ENCODE results near the gene SLC8A1. TPM values are rescaled to one million over a fixed set of nuclear protein-coding genes. Genes with fewer than 3 reads are reported as not detected.

SLC8A1 gene
- total RNA-seq, 1 experiment from 2014 or later: 12.4 TPM

DNA sequence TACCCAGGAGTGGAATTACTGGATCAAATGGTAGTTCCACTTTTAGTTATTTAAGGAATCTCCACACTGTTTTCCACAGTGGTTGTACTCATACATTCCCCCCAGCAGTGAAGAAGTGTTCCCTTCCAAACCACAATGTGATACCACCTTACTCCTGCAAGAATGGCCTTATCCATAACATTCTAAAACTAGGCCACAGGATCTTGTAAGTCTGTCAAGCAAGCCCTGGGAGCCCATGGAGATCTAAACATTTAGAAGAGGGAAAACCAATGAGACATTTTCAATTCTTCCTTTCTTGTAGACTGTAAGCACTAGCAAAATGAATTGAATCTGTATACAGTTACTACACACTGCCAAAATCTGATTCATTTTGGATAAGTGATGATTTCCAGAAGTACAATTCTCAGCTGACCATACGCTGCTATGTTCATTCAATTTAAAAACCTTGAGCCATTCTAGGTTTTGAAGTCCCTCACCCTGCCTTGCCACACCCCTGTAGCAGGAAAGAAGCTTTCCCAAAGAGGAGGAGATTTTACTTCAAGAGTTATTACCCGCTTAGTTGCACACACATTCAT is 149.1 kb downstream of the SLC8A1 start:
- in situ Hi-C loops (cut with HindIII; ENCODE audit: low pct_unique_long_range_greater_than_20kb, low sequenced_read_pairs): no loop called here
- no peak for DNase-seq (ENCODE audit: low read depth)

DNA sequence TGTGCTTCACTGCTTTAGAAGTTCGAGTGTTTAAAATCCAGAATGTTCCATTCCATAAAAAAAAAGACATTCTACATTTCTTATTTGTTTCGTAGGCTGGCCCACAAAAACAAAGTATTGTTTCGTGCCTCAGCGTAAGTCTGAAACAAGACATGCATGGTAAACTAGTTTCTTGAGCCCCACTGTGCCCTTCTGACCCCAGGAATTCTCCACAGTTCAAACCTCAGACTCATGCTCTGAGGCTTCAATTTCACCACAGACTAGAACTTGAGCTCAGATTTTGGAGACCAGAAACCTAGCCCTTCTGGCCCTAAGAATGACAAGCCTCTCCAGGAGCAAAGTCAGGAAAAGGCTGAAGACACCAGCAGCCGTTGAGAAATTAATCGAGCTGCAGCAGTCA is 151.5 kb downstream of the SLC8A1 start:
- DNase-seq (ENCODE audit: low read depth): no peak
- in situ Hi-C loops (cut with HindIII; ENCODE audit: low pct_unique_long_range_greater_than_20kb, low sequenced_read_pairs): no loop called here

DNA sequence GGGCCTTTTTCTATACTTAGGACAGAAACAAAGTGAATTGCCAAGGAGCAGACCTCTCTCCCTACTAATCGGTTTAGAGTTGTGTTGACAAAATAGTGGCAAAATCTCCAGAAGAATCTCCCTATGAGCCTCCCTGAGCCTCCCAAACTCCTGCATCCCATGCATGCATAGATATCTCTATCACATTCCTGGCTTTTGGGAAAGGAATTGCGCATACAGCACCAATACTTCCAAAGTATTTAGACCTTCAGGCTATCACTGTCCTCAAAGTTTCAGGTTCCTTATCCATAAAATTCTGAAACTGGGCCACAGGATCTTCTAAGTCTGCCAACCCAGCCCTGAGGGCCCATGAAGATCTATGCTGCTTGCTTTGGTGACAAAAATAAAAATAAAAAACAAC is 152.1 kb downstream of the SLC8A1 start:
- in situ Hi-C loops (cut with HindIII; ENCODE audit: low pct_unique_long_range_greater_than_20kb, low sequenced_read_pairs): no loop called here
- DNase-seq (ENCODE audit: low read depth): no peak

DNA sequence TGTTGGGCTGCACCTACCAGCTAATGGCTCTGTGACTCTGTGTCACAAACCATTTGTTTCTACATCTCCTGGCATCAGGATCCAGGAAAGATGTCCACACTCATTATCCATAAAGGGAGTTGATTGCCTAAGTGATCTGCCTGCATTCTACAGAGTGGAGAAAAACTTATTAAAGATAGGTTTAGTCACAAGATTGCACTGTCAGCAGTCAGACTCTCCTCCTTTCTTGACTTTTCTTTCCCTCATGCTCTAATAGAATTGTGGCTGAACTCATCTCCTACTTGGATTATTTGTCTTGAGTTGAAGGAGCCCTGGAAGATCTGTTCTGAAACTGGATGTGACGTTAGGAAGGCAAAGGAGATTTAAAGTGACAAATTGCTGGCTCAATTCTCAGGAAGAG is 152.7 kb downstream of the SLC8A1 start:
- in situ Hi-C loops (cut with HindIII; ENCODE audit: low pct_unique_long_range_greater_than_20kb, low sequenced_read_pairs): no loop called here

DNA sequence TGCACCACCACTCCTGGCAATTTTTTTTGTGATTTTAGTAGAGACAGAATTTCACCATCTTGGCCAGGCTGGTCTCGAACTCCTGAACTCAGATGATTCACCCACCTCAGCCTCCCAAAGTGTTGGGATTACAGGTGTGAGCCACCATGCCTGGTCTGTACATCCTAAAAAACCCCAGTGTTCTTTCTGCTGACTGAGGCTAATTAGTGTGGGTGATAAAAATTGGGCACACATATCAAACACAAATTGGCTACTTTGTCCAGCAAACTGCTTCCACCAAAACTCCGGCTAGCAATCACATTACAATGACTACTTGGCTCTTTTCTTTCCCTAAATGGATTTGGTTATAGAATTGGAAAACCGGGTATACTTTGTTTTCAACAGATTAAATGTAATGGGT is 153.9 kb downstream of the SLC8A1 start:
- DNase-seq (ENCODE audit: low read depth): no peak
- in situ Hi-C loops (cut with HindIII; ENCODE audit: low pct_unique_long_range_greater_than_20kb, low sequenced_read_pairs): no loop called here

More for the DNA sequence above, 152.7 kb downstream of the SLC8A1 start:
- DNase-seq (ENCODE audit: low read depth): no peak

DNA sequence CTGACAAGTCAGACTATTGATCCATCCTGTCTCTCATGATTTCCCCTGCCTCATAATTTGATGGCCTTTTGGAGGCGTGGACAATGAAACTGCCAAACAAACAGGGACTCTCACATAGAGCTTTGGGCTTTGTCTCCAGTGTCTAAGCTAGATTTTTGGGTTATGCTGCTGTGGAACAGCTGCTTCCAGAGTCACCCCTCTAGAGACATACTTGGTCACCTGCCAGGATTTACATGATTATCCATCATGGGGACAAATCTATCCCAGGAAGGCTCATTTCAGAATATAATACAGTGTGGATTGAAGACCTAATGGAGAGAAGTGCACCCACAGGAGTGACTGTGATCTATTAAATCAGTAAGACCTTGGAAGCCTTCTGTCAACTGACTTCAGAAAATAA is 159.6 kb downstream of the SLC8A1 start:
- DNase-seq (ENCODE audit: low read depth): no peak
- in situ Hi-C loops (cut with HindIII; ENCODE audit: low pct_unique_long_range_greater_than_20kb, low sequenced_read_pairs): no loop called here

DNA sequence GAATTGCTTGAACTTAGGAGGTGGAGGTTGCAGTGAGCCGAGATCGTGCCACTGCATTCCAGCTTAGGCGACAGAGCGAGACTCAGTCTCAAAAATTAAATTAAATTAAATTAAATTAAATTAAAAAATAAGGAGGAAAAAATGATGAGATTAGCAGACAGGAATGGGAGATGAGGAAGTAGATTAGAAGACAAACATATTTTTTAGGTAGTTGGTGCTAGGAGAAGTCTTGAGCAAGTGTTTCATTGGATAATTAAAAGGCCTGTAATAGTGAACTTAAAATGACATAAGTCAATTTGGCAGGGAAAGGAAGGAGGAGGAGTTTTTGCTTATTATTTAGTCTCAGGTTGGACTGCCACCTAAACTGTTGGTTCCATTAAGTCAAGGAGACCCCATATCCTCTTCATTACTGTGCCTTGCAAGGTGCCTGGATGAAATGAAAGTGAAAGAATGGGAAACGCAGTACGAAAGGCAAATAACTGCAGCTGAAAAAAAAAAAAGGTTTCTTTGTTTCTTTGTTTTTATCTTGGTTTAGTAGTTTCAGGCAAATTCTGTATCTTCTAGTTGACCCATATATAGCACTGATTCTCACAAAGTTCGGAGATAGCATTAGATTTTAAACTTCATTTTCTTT is 162.0 kb downstream of the SLC8A1 start:
- in situ Hi-C loops (cut with HindIII; ENCODE audit: low pct_unique_long_range_greater_than_20kb, low sequenced_read_pairs): no loop called here
- DNase-seq (ENCODE audit: low read depth): no peak

DNA sequence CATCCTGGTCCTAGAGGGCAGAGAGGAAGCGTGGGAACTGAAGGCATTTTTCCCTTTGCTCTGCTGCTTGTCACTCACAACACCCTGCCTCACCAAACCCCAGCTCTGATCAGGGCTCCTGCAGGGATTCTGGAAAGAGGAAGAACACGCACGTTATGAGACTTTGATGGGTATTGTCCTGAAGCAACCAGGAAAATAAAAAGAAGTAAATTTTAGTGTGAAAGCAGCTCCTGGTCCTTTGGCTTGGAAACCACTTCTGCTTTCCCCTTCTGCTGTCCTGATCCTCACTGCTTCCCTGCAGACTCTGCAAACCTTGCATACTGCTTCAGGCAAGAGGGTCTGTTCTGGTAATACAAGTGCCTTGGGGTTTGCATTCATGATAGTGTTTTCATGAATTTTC is 164.1 kb downstream of the SLC8A1 start:
- DNase-seq (ENCODE audit: low read depth): no peak
- in situ Hi-C loops (cut with HindIII; ENCODE audit: low pct_unique_long_range_greater_than_20kb, low sequenced_read_pairs): no loop called here

DNA sequence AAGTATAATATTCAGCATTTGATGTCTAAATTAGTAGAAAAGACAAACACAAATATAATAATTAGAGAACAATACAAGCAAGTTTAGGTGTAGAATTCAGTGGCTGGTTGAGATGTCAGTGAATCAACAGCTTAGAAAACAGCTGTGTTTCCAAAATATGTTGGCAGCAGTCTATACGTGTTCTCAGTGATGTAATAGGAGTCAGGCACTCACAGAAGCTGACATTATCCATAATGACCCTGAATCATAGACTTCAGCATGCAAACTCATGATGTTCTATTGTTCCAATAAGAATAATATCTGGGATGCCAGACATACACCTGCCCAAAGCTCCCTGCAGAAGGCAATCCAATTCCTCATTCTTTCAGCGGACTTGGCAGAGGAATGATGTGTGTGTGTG is 164.7 kb downstream of the SLC8A1 start:
- in situ Hi-C loops (cut with HindIII; ENCODE audit: low pct_unique_long_range_greater_than_20kb, low sequenced_read_pairs): no loop called here
- DNase-seq (ENCODE audit: low read depth): no peak

DNA sequence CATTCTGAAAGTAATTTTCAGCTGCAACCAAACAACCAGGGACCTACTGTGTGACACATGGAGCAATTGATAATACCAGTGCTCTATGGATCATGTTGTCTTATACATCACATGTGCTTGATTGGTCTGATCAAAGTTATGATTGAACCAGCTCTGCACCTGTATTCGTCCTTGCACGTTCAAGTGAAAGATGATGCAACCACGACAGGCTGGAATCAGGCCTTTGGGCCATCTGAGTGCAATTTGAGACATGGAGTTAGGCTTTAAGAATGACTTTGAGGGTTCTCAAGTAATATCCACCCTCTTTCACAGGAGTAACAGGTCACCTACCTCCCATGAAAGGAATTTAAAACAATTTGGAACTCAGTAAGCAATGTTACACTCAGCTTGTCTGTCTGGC is 165.2 kb downstream of the SLC8A1 start:
- no peak for DNase-seq (ENCODE audit: low read depth)
- in situ Hi-C loops (cut with HindIII; ENCODE audit: low pct_unique_long_range_greater_than_20kb, low sequenced_read_pairs): no loop called here

DNA sequence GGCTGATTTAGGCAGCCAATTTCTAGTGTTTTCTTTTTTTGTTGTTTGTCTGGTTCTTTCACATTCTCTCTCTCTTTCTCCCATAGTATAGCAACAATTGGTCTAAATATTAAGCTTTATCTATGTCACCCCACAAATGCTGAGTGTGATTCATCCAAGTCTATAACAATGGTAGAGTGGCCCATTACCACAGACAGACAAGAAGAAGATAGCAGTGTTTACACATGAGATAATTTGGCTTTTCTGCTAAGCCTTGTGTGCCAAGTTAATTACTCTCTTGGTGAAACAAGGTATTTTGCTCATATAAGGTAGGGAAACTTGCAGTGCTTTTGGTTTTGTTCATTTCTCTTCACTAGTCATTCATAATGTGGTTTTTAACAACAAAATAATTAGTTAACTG is 166.5 kb downstream of the SLC8A1 start:
- in situ Hi-C loops (cut with HindIII; ENCODE audit: low pct_unique_long_range_greater_than_20kb, low sequenced_read_pairs): no loop called here
- DNase-seq (ENCODE audit: low read depth): no peak

DNA sequence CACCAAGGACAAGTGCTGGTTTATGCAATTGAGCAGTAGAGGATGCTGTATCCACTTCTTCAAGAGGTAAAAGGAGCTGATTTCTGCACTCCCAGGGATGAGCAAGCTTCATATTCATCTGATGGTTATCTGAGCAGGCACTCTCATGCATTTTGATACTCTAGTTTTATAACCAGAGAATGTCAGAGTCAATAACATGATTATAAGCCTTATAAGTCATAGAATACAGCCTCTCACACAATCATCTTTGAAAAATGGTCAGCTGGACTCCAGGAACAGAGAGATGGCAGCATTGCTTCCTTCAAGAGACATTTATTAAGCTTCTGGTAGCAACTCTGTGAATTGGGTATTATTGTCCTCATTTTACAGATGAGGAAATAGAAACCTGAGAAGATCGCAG is 167.1 kb downstream of the SLC8A1 start:
- no peak for DNase-seq (ENCODE audit: low read depth)
- in situ Hi-C loops (cut with HindIII; ENCODE audit: low pct_unique_long_range_greater_than_20kb, low sequenced_read_pairs): no loop called here

DNA sequence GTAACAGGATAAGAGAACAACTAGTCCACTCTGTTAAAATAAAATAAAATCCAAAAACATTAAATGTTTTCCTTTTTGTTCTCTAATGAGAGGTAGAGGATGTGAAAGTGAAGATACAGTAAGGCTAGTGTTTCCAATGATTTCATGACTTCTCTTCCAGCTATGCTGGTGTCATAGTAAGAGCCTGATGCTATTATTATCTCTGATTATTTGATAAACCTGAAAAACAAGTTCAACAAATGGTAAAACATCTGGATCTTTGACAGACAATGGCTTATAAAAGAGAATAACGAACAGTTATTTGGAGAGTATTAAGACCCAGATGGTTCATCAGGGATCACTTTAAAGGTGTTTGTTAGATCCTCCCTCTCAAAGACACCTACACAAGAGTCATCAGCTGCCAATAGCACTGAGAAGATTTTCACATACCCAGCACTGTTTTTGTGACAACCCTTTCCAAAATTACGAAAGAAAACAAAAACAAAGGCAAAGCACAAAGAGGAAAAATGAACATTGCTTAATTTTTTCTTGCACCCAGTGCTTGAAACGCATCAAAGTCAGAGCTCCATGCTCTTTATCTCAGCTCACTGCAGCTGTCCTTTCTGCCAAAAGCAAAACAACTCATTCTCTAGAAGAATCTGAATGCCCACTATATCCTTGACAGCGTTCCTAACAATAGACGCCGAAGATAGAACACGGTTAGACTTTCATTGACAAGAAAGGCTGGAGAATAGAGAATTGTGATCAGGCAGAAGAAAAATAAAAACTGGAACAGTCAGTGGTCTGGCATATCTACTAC is 168.6 kb downstream of the SLC8A1 start:
- no peak for DNase-seq (ENCODE audit: low read depth)
- in situ Hi-C loops (cut with HindIII; ENCODE audit: low pct_unique_long_range_greater_than_20kb, low sequenced_read_pairs): no loop called here

DNA sequence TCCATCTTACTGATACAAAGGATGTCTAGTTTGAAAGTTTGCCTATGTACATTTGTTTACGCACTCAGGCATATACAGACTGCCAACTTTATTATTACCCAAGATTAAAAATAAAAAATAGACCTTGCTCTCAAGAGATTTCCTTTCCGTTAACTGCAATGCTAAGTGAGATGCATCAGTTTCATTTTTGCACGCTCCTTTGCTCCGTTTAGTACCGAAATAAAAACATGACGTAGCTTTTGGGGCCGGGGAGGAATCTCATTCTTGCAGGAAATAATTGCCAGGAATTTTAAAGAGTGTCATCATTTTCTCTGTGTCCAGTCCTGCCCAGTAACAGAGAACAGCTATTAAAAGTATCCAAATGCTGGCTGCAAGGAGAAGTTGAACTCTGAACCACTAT is 169.5 kb downstream of the SLC8A1 start:
- in situ Hi-C loops (cut with HindIII; ENCODE audit: low pct_unique_long_range_greater_than_20kb, low sequenced_read_pairs): no loop called here
- DNase-seq (ENCODE audit: low read depth): no peak

DNA sequence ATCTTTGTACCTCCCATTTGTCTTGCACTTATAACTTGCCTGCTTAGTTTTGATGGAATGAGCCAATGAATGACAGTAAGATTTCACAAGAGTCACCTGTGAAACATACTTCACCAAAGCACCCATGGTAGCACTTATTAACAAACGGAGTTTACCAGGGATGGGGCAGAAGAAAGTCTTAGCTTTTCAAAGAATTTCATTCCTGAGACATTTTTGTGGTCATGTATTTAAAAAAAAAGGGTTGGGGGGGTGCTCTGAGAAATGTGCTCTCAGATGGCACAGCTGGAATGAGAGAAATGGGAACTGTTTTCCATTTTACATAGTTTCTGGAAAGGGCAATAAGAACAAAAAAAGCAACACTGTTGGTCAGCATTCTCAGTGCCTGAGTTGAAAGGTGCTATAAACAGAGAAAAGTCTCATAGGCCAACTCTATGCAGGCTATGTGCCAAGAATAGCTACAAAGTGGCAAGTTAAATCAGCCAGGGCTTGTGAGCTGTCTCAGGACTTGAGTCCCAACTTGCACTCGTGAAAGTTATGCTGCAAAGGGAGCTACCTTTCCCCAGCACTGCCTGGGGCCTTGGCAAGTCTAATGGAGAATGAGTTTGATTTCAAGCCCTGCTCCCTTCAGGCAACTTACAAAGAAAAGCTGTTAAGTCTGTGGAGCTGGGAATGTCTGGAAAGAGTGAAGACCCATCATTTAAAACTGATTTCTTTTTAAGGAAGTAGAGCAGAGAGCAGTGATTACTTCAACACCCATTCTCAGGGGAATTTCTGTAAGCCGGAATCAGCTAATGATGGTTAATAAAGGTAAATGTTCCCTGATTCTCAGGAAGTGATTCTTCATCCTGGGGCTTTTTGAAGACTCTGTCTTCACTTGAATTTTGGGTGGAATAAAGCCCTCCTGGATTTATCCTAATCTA is 170.6 kb downstream of the SLC8A1 start:
- peak; percentile 73 for DNase-seq (ENCODE audit: low read depth)
- in situ Hi-C loops (cut with HindIII; ENCODE audit: low pct_unique_long_range_greater_than_20kb, low sequenced_read_pairs): no loop called here

DNA sequence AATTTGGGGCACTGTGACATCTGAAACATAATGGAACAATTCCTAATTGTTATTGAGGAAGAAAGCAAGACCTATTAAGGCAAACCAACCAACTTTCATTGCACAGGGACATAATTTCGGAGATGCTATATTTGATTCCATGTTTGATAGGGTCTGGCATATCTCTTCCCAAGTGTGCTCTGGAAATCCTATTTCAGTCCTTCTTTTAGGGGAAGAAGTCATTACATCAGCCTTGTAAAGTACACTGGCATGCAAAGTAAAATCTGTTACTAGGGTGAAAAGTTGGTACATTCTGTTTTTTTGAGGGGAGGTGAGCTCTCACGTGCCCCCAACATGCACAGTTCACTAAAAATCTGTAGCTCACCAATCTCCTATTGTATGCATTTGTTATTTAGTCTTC is 172.4 kb downstream of the SLC8A1 start:
- in situ Hi-C loops (cut with HindIII; ENCODE audit: low pct_unique_long_range_greater_than_20kb, low sequenced_read_pairs): no loop called here
- DNase-seq (ENCODE audit: low read depth): no peak

DNA sequence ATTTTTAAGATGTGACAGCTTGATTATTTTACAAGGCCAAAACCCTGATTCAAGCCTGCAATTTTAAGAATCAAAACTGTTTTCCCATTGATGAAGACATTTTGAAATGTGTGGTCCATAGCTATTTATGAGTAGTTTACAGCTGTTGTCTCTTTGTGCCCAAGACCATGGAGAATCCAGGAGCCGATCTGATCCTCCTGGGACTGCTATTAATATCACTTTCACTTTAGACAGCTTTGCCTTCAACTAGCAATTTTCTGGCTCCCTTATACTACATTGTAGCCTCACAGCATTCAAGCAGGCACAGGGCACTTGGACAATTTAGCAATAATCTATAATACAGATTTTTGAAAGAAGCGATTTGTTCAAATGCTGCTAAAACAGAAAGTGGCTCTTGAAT is 172.9 kb downstream of the SLC8A1 start:
- DNase-seq (ENCODE audit: low read depth): no peak
- in situ Hi-C loops (cut with HindIII; ENCODE audit: low pct_unique_long_range_greater_than_20kb, low sequenced_read_pairs): no loop called here

DNA sequence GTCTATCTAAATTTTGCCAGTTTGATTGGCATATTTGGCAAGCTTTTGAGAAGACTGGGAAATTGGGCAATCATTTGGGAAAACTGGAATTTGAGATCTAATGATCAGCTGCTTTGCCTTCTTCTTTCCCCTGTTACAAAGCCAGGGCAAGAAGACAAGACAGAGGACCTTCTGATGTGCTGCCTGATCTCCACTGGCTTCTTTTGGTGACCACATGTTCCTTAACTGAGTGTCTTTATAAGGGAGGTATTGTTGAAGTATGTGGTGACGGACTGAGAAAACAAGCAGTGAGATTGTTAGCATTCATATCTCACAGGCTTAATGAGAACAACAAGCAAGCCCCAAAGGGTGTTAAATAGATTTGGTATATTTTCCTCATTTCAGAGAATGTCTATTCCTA is 175.8 kb downstream of the SLC8A1 start:
- in situ Hi-C loops (cut with HindIII; ENCODE audit: low pct_unique_long_range_greater_than_20kb, low sequenced_read_pairs): no loop called here
- DNase-seq (ENCODE audit: low read depth): no peak

DNA sequence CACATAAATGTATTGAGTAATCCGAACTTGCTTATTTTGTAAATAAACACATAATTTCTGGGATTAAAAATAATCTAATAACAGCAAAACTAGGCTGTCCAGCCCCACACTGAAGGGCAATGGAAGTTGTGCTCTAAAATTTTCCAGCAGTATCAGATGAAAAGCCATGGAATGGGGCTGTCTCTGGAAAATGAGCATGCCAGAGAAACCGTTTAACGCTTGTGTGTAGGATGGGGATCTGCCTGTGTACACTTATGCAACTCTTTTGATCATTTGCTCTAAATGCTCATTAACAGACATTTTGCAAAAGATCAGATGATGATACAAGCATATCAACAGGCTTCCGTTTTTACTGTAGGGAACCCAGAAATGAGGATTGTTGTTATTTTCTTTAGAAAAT is 177.6 kb downstream of the SLC8A1 start:
- DNase-seq (ENCODE audit: low read depth): no peak
- in situ Hi-C loops (cut with HindIII; ENCODE audit: low pct_unique_long_range_greater_than_20kb, low sequenced_read_pairs): no loop called here

All from Caki2 (cell line).